K562 (cell line): ENCODE measurements around the gene SMU1. TPM values are rescaled to one million over a fixed set of nuclear protein-coding genes. Genes with fewer than 3 reads are reported as not detected.

Experiments
- BCOR ChIP-seq: fragments of 450-650 bp; IDR thresholded peaks from 2 replicates; pipeline ENCODE4 v1.6.1; 2016
- CBFB ChIP-seq: sonication (generic); formaldehyde crosslinking; IDR thresholded peaks from 2 replicates; pipeline ENCODE4 v1.4.0; 2020; ENCODE audit warnings: mild to moderate bottlenecking, missing genetic modification reagents
- CREB3L1 ChIP-seq: fragments of 450-650 bp; IDR thresholded peaks from 2 replicates; pipeline ENCODE4 v1.6.1; 2014; ENCODE audit warnings: low read depth, mild to moderate bottlenecking, moderate library complexity, borderline replicate concordance
- ELF4 ChIP-seq: fragments of 450-650 bp; formaldehyde crosslinking; IDR thresholded peaks from 2 replicates; pipeline ENCODE4 v1.4.0; 2022; ENCODE audit warnings: missing genetic modification characterization
- ETV1 ChIP-seq: fragments of 450-650 bp; conservative IDR thresholded peaks from 2 replicates; pipeline ENCODE4 v1.6.1; 2016; ENCODE audit warnings: missing genetic modification characterization, control low read depth, low read depth, missing compliant biosample characterization
- ETV5 ChIP-seq: sonication (generic); formaldehyde crosslinking; IDR thresholded peaks from 2 replicates; pipeline ENCODE4 v1.4.0; 2020; ENCODE audit warnings: low read depth, mild to moderate bottlenecking, missing genetic modification reagents
- GABPB1 ChIP-seq: sonication (generic); formaldehyde crosslinking; IDR thresholded peaks from 2 replicates; pipeline ENCODE4 v1.8.0; 2022; ENCODE audit warnings: mild to moderate bottlenecking, missing genetic modification reagents
- GATA2 ChIP-seq: sonication (generic); formaldehyde crosslinking; IDR thresholded peaks from 2 replicates; pipeline ENCODE4 v1.4.0; 2020; ENCODE audit warnings: mild to moderate bottlenecking, missing genetic modification reagents
- HBP1 ChIP-seq: fragments of 450-650 bp; formaldehyde crosslinking; IDR thresholded peaks from 2 replicates; pipeline ENCODE4 v1.4.0; 2022; ENCODE audit warnings: missing genetic modification characterization
- KAT7 ChIP-seq: sonication (generic); formaldehyde crosslinking; IDR thresholded peaks from 2 replicates; pipeline ENCODE4 v1.8.0; 2022; ENCODE audit warnings: missing genetic modification reagents, mild to moderate bottlenecking, borderline replicate concordance
- KLF16 ChIP-seq: IDR thresholded peaks from 2 replicates; pipeline ENCODE4 v1.6.1; 2016; ENCODE audit warnings: antibody characterized with exemption
- L3MBTL2 ChIP-seq: fragments of 450-650 bp; IDR thresholded peaks from 2 replicates; pipeline ENCODE4 v1.6.1; 2016; ENCODE audit warnings: mild to moderate bottlenecking, moderate library complexity
- NR2C1 ChIP-seq, 2 experiments: fragments of 450-650 bp; IDR thresholded peaks; 2 replicates each; pipeline ENCODE4 v1.6.1; 2017; ENCODE audit warnings: mild to moderate bottlenecking in 2 of 2, antibody characterized with exemption in 1 of 2, inconsistent platforms in 1 of 2, missing compliant biosample characterization in 1 of 2, missing genetic modification characterization in 1 of 2
- PBX2 ChIP-seq, 2 experiments: IDR thresholded peaks in 1 of 2; conservative IDR thresholded peaks in 1 of 2; 2 replicates each; pipeline ENCODE4 v1.6.1; 2016; ENCODE audit warnings: low read depth in 2 of 2, mild to moderate bottlenecking in 1 of 2, missing compliant biosample characterization in 1 of 2, missing genetic modification characterization in 1 of 2, moderate library complexity in 1 of 2
- RBM25 ChIP-seq: fragments of 200-400 bp; formaldehyde crosslinking; IDR thresholded peaks from 2 replicates; pipeline ENCODE4 v1.6.1; 2018; ENCODE audit warnings: low read length, low read depth, moderate library complexity; ENCODE audit not compliant: severe bottlenecking
- SMAD4 ChIP-seq: fragments of 250-450 bp; sonication (Bioruptor Pico); conservative IDR thresholded peaks from 2 replicates; pipeline ENCODE4 v1.8.0; 2021; ENCODE audit warnings: inconsistent platforms, mild to moderate bottlenecking, moderate library complexity
- TEAD2 ChIP-seq: fragments of 450-650 bp; IDR thresholded peaks from 2 replicates; pipeline ENCODE4 v1.6.1; 2016; ENCODE audit warnings: missing genetic modification characterization, control low read depth, missing compliant biosample characterization
- ZNF217 ChIP-seq: sonication (generic); formaldehyde crosslinking; IDR thresholded peaks from 2 replicates; pipeline ENCODE4 v1.8.0; 2022; ENCODE audit warnings: mild to moderate bottlenecking, missing genetic modification reagents
- ZNF354B ChIP-seq: fragments of 250-450 bp; sonication (Bioruptor Pico); IDR thresholded peaks from 2 replicates; pipeline ENCODE4 v1.4.0; 2020
- ZNF436 ChIP-seq: fragments of 250-450, 450-650 bp; sonication (Bioruptor Pico); formaldehyde crosslinking; IDR thresholded peaks from 2 replicates; pipeline ENCODE4 v1.7.0; 2020; ENCODE audit warnings: mild to moderate bottlenecking
- ZNF583 ChIP-seq: fragments of 250-450 bp; sonication (Bioruptor Pico); IDR thresholded peaks from 2 replicates; pipeline ENCODE4 v1.4.0; 2020
- polyA plus RNA-seq, 8 experiments: library from polyadenylated mRNA; depleted of rRNA in 4 of 8; stranded (reverse) in 5 of 8; unstranded in 3 of 8; fragments of >200 nt; fragmentation: Nextera tagmentation in 2 of 8; fragmentation: Illumina TruSeq in 1 of 8; extraction: Ambion mirVana in 2 of 8; extraction: Trizol in 1 of 8; gene quantifications; 2 replicates each; pipeline versions ENCODE4 v1.2.1 to v1.2.3, GENCODE V29; 2011 to 2014; ENCODE audit warnings: inconsistent platforms in 1 of 8, missing spikeins in 1 of 8
- total RNA-seq, 7 experiments: library from RNA; depleted of rRNA in 6 of 7; stranded (reverse); fragments of >200 nt in 6 of 7; fragmentation: Illumina TruSeq in 2 of 7; extraction: Trizol in 2 of 7; gene quantifications; 2 replicates each; pipeline versions ENCODE4 v1.2.1 to v1.2.3, GENCODE V29; 2011 to 2021; ENCODE audit warnings: low replicate concordance in 1 of 7

The SMU1 gene
- total and polyA plus RNA-seq, 9 of the 15 experiments (the other 6 are each of a cell fraction or from before 2014, with no cell fraction given) = 13.2 to 33.4 (median 20.7) TPM

- TF ChIP-seq NR2C1 (IDR thresholded peaks at IDR 0.05) (0 out of 2 replicates have a peak, but pooled peaks have one; percentile 31), NR2C1 (tag; IDR thresholded peaks at IDR 0.05) (no peak), ZNF354B (no peak), BCOR (peak; percentile 90), ELF4 (CRISPR knock-in tag) (no peak), TEAD2 (tag) (no peak), ZNF436 (CRISPR knock-in tag) (no peak), CBFB (CRISPR knock-in tag) (no peak), L3MBTL2 (peak; percentile 51; the same call in 1 of the 2 replicates), ZNF217 (CRISPR knock-in tag) (no peak), ETV5 (peak; percentile 42; the same call in 1 of the 2 replicates), GATA2 (no peak), HBP1 (CRISPR knock-in tag) (peak; percentile 30; the same call in 1 of the 2 replicates), ZNF583 (CRISPR knock-in tag) (no peak), GABPB1 (peak; percentile 93), PBX2 (CRISPR knock-in tag; IDR thresholded peaks at IDR 0.05; ENCODE audit: low read depth) (no peak), PBX2 (tag; conservative IDR thresholded peaks at IDR 0.05; ENCODE audit: low read depth) (peak; percentile 29; the same call in 1 of the 2 replicates), KLF16 (no peak), KAT7 (no peak), ETV1 (tag) (0 out of 2 replicates have a peak, but pooled peaks have one; percentile 26), RBM25 (no peak), SMAD4 (CRISPR knock-in tag) (no peak), CREB3L1 (peak; percentile 19; the same call in 1 of the 2 replicates)
Observed at GRCh38 chr9:33076046-33077004, at the start of gene SMU1 (continued).
